ENCODE measurements around the gene PAX5.

DNA sequence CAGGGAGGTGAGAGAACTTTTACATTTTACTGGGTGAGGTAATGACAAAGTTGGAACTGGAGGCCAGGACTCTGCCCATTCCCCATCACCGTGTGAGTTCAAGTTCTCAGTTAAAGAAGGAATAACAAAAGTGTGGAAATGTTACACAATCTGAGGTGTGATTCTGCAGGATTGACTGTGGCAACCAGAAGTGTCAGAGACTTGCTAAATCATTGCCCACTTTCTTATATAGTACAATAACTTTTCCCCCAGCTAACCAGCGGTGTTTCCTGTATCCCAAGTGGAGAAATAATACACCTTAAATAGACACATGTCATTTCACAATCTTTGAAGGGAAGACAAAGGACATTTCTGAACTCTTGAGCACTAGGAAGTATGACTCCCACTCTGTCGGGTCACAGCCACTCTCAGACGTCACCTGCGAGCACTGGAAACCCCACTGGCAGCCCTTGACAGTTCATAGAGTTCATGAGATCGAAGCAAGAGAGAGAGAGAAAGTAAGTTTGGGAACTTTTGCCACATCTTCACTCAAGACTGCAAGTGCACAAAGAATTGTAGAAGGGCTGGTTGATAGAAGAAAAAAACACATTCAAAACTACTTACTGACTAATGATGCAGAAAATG, 28.4 kb downstream of the PAX5 start:
- TF ChIP-seq, protein P1, sequence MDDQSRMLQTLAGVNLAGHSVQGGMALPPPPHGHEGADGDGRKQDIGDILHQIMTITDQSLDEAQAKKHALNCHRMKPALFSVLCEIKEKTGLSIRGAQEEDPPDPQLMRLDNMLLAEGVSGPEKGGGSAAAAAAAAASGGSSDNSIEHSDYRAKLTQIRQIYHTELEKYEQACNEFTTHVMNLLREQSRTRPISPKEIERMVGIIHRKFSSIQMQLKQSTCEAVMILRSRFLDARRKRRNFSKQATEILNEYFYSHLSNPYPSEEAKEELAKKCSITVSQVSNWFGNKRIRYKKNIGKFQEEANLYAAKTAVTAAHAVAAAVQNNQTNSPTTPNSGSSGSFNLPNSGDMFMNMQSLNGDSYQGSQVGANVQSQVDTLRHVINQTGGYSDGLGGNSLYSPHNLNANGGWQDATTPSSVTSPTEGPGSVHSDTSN (IDR thresholded peaks at IDR 0.05) = no peak
- TF ChIP-seq CEBPB (IDR thresholded peaks at IDR 0.05) (no peak), SMC3 (IDR thresholded peaks at IDR 0.05) (no peak), KDM1A (IDR thresholded peaks at IDR 0.05; ENCODE audit: low read depth) (no peak), SREBF2 (IDR thresholded peaks at IDR 0.05) (no peak), MAFK (IDR thresholded peaks at IDR 0.05; ENCODE audit: partially characterized antibody) (no peak)
- TF ChIP-seq, protein P2, sequence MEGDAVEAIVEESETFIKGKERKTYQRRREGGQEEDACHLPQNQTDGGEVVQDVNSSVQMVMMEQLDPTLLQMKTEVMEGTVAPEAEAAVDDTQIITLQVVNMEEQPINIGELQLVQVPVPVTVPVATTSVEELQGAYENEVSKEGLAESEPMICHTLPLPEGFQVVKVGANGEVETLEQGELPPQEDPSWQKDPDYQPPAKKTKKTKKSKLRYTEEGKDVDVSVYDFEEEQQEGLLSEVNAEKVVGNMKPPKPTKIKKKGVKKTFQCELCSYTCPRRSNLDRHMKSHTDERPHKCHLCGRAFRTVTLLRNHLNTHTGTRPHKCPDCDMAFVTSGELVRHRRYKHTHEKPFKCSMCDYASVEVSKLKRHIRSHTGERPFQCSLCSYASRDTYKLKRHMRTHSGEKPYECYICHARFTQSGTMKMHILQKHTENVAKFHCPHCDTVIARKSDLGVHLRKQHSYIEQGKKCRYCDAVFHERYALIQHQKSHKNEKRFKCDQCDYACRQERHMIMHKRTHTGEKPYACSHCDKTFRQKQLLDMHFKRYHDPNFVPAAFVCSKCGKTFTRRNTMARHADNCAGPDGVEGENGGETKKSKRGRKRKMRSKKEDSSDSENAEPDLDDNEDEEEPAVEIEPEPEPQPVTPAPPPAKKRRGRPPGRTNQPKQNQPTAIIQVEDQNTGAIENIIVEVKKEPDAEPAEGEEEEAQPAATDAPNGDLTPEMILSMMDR (IDR thresholded peaks at IDR 0.05) = no peak

Data from A549 (cell line).